Measurements from ENCODE around the gene POLR1E.

GRCh38 chr9:37441776-37442370 lies 43.9 kb upstream of the POLR1E start:
- TF ChIP-seq POLR2A (IDR thresholded peaks at IDR 0.05): no peak
- no peak for TF ChIP-seq CTCF (IDR thresholded peaks at IDR 0.05)
